NB4 (cell line): ENCODE measurements around the gene C13orf46.

ENCODE experiments used
- MYC ChIP-seq: IDR thresholded peaks from 2 replicates; pipeline ENCODE4 v1.6.1; 2011; ENCODE audit warnings: low read depth, low read length
- POLR2A ChIP-seq: IDR thresholded peaks from 2 replicates; pipeline ENCODE4 v1.6.1; 2011; ENCODE audit warnings: mild to moderate bottlenecking; ENCODE audit not compliant: insufficient read length; ENCODE audit errors: extremely low read depth
- TF ChIP-seq, protein P1 (sequence below): IDR thresholded peaks from one replicate; pipeline ENCODE4 v1.5.1; 2012; ENCODE audit warnings: low read depth, low read length

DNA sequence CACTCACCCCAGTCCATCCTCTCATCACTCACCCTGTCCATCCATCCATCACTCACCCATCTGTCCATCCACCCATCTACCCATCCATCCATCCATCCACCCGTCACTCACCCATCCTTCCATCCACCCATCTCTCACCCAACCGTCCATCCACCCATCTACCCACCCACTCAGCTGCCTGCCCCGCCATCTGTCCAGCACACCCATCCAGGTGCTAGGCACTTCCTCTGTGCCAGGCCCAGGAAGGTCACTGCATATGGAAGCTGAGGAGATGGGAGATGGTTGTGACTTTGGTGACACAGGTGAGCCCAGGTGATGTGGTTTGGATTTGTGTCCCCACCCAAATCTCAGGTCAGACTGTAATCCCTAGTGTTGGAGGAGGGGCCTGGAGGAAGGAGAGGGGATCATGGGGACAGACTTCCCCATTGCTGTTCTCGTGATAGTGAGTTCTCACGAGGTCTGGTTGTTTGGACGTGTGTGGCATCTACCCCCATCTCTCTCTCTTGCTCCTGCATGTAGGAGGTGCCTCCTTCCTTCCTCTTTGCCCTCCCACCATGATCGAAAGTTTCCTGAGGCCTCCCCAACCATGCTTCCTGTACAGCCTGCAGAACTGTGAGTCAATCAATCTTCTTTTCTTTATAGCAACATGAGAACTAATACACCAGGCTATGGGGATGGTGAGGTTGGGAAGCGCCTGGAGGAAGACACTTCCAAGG is 15.9 kb upstream of the C13orf46 start:
- TF ChIP-seq POLR2A (no peak), MYC (no peak)
- TF ChIP-seq, protein P1, sequence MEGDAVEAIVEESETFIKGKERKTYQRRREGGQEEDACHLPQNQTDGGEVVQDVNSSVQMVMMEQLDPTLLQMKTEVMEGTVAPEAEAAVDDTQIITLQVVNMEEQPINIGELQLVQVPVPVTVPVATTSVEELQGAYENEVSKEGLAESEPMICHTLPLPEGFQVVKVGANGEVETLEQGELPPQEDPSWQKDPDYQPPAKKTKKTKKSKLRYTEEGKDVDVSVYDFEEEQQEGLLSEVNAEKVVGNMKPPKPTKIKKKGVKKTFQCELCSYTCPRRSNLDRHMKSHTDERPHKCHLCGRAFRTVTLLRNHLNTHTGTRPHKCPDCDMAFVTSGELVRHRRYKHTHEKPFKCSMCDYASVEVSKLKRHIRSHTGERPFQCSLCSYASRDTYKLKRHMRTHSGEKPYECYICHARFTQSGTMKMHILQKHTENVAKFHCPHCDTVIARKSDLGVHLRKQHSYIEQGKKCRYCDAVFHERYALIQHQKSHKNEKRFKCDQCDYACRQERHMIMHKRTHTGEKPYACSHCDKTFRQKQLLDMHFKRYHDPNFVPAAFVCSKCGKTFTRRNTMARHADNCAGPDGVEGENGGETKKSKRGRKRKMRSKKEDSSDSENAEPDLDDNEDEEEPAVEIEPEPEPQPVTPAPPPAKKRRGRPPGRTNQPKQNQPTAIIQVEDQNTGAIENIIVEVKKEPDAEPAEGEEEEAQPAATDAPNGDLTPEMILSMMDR: no peak
